H54 (cell line): ENCODE results near the gene SNX30.

Experiments used
- DNase-seq: peaks from one replicate; pipeline ENCODE4 v3.0.0; 2011; ENCODE audit warnings: low spot score, mixed read lengths; ENCODE audit not compliant: insufficient read length
- FAIRE-seq: peaks from 3 replicates; lab custom pipeline; 2011; peaks lifted over from hg19 to GRCh38; lab: Jason Lieb, UNC
- POLR2A ChIP-seq: IDR thresholded peaks from 2 replicates; pipeline ENCODE4 v1.6.1; 2011; ENCODE audit warnings: low read depth, mild to moderate bottlenecking, low read length

SNX30 gene

DNA sequence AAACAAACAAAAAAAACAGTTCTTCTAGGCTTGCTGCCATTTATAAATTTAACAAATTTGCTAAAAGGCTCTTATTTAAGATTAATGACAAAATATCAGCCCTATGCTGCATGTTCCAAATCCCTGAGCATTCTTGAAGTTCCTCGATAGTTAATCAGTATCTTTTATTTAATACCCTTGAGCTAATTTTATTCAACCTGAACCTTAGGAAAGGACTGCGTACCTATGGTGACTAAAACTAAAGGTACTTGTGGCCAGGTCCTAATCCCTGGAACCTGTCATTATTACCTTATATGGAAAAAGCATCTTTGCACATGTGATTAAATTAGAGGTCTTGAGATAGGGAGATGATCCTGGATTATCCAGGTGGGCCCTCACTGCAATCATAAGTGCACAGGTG, 22.2 kb upstream of the SNX30 start:
- DNase-seq, result no peak
- no peak for TF ChIP-seq POLR2A
- no peak for FAIRE-seq

DNA sequence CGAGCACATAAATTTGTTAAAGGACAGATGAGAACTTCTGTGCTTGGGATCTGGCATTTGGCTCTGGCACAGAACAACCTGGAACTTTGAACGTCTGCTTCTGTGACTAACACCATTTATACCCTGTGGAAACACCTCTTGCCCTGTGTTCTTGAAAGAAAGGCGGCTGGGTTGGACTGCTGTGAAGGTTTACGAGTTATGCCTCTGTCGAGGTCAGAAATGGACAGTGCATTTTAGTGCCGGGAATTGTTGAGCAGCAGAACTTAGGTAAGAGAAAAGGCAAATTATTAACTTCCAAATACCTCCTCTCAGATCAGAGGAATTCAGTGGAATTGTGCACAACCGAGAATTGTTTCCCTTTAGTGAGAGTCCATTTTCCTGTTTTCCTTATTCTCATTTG, 18.6 kb upstream of the SNX30 start:
- no peak for DNase-seq
- no peak for FAIRE-seq
- no peak for TF ChIP-seq POLR2A

DNA sequence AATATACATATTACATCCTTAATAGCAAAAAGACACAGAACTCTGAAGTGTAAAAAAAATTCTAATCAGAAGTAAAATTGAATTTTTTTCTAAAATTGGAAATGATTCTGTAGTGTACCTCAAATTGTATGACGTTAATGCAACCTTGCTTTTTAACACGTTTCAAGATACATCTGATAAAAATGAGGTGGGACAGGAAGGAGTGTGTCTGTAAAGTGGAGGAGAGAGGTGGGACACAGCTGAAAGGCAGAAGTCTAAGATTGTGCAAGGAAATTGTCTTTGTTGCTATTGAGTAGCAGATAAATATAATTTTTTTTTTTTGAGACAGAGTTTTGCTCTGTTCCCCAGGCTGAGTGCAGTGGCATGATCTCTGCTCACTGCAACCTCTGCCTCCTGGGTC, 15.7 kb upstream of the SNX30 start:
- DNase-seq (no peak), FAIRE-seq (no peak)

DNA sequence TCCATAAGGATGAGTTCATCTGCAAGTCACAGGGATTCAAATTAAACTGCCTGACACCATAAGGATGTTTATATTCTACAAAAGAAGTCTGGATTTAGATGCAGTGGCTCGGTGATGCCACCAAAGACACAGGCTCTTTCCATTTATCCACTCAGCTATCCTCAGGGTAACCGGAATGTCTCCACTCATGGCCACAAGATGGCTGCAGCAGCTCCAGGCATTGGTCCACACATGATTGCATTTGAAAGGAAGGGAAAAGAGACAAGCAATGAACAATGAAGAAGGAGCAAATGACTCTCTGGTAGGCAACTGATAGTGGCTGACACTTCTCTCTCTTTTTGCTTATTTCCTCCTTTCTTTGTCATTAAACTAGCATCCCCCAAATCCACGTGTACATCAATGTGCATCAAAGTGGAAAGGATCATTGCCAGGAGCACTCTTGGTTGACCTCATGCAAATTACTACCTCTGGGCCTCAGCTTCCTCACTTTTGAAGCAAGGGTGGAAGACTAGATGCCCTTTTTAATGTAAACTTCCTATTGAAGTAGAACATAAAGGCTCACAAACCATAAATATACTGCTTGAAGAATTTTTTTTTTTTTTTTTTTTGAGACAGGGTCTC, 7.2 kb upstream of the SNX30 start:
- DNase-seq (no peak), FAIRE-seq (peak; percentile 15)
- no peak for TF ChIP-seq POLR2A

More for the DNA sequence above, 15.7 kb upstream of the SNX30 start:
- TF ChIP-seq POLR2A, result no peak

DNA sequence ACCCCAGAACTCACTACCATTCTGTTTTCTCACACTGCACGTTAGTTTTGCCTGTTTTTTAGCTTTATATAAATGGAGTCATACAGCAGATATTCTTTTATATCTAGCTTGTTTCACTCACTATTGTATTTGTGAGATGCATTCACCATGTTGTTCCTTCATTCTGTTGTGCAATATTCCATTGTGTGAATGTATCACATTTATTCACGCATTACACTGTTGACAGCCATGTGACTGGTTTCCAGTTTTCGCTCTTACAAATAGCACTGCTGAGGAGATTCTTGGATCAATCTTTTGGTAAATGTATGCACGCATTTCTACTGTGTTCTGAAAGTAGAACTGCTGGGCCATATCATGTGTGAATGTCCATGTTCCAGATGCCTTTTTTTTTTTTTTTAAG, 6.4 kb upstream of the SNX30 start:
- no peak for TF ChIP-seq POLR2A
- no peak for FAIRE-seq

DNA sequence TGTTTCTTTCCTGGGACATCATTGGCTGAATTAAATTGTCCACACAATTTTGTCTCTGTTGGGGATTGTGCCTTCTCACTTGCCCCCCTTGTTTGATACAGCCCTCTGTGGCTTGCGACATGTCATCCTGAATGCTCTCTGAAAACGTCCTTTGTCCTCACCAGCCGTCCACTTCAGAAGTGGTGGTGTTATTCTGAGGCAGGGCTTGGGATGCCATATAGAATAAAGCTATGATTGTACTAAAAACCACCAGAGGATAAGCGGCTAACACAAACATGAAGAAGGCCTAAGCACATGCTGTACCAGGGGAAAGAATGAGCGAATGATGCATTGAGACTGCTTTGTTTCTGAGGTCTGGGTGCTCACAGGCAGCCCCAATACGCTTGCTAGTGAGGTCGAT, 3.5 kb upstream of the SNX30 start:
- TF ChIP-seq POLR2A, result no peak
- no peak for DNase-seq
- no peak for FAIRE-seq

More for the DNA sequence above, 6.4 kb upstream of the SNX30 start:
- DNase-seq, result no peak

DNA sequence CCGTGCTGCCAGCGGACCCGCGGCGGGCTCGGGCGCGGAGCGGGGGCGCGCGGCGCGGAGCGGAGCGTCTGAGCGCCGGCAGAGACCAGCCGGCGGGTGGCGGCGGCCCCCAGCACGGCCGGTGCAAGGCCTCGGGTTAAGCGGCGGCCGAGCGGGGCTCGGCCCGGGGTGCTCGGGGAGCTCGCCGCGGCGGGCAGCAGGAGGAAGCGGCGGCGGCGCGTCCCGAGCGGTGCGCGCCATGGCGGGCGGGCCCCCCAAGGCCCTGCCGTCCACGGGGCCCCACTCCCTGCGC, 150 bp downstream of the SNX30 start:
- no peak for TF ChIP-seq POLR2A
- DNase-seq (no peak), FAIRE-seq (no peak)

DNA sequence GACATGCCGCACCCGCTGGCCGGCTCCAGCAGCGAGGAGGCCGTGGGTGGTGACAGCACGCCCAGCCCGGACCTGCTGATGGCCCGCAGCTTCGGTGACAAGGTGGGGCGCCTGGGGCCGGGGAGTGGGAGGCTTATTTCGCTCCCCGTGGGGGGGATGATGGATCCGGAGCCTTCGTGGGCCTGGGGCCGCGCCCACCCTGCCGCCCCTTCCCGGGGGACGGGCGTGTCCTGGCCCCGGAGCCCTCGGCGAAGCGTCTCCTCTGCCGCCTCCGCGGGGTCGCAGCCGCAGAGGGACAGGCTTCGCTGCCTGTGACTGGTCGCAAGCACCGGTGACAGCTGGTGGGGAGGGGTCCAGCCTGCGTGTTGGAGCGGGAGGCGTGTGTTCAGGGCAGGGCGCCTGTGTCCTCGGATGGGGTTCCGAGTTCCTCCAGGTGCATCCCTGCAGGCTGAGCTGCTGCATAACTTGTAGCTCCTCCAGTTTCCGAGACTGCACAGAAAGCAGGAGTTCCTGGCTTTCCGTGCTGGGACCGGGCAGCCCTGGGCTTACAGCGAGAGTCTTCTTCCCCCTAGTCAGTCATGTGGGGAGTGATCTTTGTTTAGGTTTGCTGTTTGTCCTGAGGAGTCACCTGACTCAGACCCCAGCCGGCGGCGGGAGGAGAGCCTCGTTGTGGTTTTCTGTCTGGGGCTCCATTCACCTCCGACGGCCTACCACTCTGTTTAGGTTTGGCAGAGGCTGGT, 666 bp downstream of the SNX30 start:
- DNase-seq (peak; percentile 94), FAIRE-seq (peak; percentile 84)
- no peak for TF ChIP-seq POLR2A

DNA sequence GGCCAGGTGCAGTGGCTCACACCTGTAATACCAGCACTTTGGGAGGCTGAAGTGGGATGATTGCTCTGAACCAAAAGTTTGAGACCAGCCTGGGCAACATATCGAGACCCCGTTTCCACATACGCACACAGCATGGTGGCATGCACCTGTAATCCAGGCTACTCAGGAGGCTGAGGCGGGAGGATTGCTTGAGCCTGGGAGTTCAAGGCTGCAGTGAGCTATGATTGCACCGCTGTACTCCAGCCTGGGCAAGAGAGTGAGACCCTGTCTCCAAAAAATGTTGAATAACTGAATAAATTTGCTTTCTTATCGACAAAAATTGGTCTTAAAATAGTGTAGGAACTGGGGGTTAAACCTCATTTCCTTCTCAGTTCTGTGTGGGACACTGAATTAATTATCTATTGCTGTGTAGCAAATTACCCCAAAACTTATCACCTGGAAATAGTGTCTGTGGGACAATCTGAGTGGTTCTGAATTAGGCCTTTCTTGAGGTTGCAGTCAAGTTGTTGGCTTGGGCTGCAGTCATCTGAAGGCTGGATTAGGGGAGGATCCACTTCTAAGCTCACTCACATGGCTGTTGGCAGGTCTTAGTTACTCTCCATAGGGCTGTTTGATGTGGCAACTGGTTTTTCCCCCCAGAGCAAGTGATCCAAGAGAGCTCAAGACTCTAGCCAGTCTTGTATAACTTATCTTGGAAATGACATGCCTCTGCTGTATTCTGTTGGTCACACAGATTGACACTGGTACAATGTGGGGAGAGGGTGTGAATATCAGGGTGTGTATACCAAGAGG, 2.0 kb downstream of the SNX30 start:
- no peak for TF ChIP-seq POLR2A
- FAIRE-seq (peak; percentile 30), DNase-seq (no peak)

DNA sequence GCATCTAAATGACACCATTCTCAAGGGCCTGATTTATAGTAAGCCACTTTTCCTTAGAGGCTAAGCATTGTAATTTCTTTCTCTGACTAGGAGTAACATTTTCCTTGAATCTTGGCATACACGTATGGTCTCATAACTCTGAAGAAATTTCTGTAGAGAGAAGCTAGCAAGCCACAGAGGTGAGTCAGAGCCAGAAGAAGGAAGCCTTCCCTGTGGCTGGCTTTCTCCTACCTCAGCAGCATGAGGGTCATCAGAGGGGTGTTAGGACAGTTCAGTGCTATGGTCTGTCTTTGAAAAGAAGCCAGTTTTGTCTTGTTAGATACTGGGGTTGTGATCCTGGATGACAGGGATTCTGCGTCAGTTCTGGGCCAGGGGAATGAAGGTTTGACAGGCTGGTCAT, 3.2 kb downstream of the SNX30 start:
- no peak for TF ChIP-seq POLR2A
- DNase-seq (peak; percentile 83), FAIRE-seq (peak; percentile 96)

DNA sequence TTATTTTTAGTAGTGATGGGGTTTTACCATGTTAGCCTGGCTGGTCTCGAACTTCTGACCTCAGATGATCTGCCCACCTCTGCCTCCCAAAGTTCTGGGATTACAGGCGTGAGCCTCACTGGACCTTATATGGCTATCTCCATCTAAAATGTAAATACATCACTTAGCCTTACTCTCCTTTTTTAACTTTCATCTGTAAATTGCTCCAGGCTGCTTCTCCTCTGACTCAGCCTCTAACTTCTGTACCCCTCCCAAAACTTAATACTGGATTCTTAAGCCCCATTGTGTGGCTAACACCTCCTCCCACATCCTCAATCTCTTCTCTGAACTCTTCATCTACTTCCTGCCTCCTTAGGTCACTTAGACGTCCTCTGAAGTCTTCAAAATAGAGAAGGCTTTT, 4.0 kb downstream of the SNX30 start:
- FAIRE-seq (peak; percentile 23), DNase-seq (no peak)
- TF ChIP-seq POLR2A, result no peak

DNA sequence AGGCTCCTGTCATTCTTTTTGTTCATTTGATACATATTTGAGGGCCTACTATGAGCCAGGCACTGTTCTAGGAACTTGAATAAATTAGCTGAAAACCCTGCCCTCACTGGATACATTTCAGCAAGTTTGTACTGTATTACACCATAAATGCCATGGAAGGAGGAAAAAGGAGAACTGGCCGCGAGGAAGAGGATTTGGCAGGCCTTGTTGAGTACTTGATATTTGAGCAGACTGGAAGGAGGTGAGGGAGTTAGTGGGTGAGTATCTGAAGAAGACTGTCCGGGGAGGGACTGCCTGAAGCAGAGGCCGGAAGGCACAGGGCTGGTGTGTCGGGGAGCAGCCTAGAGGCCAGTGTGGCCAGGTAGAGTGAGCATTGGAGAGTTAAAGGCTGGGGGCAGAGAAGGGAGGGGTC, 4.5 kb downstream of the SNX30 start:
- FAIRE-seq (no peak), DNase-seq (no peak)
- TF ChIP-seq POLR2A, result no peak

DNA sequence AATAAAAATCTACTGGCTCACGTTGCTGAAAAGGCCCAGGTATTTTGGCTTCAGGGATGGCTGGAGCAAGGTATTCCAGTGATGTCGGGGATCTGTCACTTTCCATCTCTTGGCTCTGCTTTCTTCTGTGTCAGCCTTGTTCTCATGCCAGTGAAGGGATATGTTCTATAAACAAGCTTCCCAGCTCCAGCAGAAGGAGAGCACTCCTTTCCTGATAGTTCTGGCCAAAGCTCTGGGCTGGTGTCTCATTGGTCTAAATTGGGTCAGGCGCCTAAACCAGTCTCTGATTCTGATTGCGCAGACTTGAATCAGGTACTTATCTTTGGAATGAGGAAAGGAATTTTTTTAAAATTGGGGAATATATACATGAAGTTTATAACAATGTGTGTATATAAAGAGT, 5.1 kb downstream of the SNX30 start:
- TF ChIP-seq POLR2A, result no peak
- FAIRE-seq, result no peak
- DNase-seq, result no peak

DNA sequence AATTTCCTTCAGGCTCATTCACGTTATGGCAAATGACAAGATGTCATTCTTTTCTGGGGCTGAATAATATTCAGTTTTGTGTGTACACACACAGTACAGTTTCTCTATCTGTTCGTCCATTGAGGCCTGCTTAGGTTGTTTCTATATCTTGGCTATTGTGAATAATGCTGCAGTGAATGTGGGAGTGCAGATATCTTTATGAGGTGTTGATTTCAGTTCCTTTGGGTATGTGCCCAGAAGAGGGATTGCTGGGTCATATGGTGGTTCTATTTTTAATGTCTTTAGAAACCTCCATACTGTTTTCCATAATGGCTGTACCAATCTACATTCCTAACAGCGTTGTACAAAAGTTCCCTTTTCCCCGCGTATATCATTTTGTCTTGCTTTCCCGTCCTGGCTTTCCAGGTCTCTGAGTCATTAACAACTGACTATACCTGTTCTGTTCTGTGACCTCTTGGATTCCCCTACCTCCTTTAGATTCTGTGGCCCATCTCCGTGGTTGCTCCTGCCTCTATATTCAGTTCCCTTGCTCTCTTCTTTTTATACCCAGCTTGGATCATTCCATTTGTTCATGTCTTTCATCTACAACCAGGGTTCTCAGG, 6.8 kb downstream of the SNX30 start:
- TF ChIP-seq POLR2A, result no peak
- DNase-seq (no peak), FAIRE-seq (no peak)
